ENCODE results near the gene SPINT3. TPM values are rescaled to one million over a fixed set of nuclear protein-coding genes. Genes with fewer than 3 reads are reported as not detected.

Gene SPINT3
- total RNA-seq, result not detected

- Histone ChIP-seq H3K27ac (no peak within 1 kb of the TSS), H3K36me3 (no peaks in the 10 kb centered on the region), H3K4me1 (peaks cover 0 to 19% (median 0%) of the 10 kb centered on the region in 3 donors), H3K4me3 (no peak within 1 kb of the TSS), H3K27me3 (peaks cover 0 to 54% (median 0%) of the 10 kb centered on the region in 4 donors), H3K9me3 (no peaks in the 10 kb centered on the region)
- TF ChIP-seq POLR2A (IDR thresholded peaks at IDR 0.05) (no peak), CTCF (IDR thresholded peaks at IDR 0.05) (no peak)
- no peak for DNase-seq
- 59 to 60% methylated on average over 3 to 4 of the region's 5 CpGs for WGBS, 2 donors
- intact Hi-C loops (cut with DNase I), result no loop called here
Observed at GRCh38 chr20:45515147-45515913, at the start of gene SPINT3. Gene SPINT3, minus strand, starts transcription at chr20:45515622. Its CDS starts 14 bp downstream, at chr20:45515608.

DNA sequence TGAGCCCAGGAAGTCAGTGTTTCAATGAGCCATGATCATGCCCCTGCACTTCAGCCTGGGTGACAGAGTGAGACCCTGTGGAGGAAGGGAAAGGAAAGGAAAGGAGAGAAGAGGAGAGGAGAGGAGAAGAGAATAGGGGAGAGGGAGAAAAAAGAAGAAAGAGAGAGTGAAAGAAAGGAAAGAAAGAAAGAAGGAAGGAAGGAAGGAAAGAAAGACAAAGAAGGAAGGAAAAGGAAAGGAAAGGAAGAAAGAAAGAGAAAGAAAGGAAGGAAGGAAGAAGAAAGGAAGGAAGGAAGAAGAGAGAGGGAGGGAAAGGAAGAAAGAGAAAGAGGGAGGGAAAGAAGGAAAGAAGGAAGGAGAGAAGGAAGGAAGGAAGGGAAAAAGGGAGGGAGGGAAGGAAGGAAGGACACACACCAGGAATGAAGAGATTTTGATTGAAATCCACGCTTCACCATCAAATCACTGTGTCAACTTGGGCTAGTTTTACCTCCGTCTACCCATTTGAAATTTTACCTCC lies 49.4 kb upstream of the SPINT3 start:
- Histone ChIP-seq H3K9me3 (no peaks in the 10 kb centered on the region), H3K27ac (no peak overlapping the region), H3K36me3 (no peaks in the 10 kb centered on the region), H3K4me3 (no peak overlapping the region), H3K27me3 (peaks cover 0 to 50% (median 0%) of the 10 kb centered on the region in 4 donors), H3K4me1 (no peaks in the 10 kb centered on the region)
- intact Hi-C loops (cut with DNase I), result no loop called here
- no peak for TF ChIP-seq CTCF (IDR thresholded peaks at IDR 0.05)
- WGBS, 2 donors, result 57 to 82% methylated on average over 2 of the region's 2 CpGs
- no peak for DNase-seq

DNA sequence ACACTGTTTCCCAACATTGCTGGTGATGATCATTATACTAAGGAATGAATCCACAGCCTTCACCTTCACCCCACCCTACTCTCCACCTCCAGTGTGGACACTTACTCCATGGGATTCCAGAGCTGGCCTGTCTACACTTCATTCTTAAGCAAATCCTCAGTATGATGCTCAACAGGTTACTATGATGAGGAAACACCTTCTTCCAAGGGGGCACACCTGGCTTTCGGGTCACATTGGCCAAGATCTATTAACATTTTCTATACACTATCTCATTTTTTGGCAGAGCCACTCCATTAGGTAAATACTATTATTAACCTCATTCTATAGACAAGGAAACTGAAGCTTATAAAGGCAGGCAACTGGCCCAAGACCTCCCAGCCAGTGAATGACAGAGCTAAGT lies 39.8 kb upstream of the SPINT3 start:
- TF ChIP-seq CTCF (IDR thresholded peaks at IDR 0.05) (no peak), POLR2A (IDR thresholded peaks at IDR 0.05) (no peak)
- intact Hi-C loops (cut with DNase I), result no loop called here
- Histone ChIP-seq H3K4me3 (no peak overlapping the region), H3K9me3 (peaks cover 0 to 4% (median 0%) of the 10 kb centered on the region in 3 donors), H3K36me3 (no peaks in the 10 kb centered on the region), H3K27me3 (peaks cover 0 to 77% (median 0%) of the 10 kb centered on the region in 4 donors), H3K4me1 (no peaks in the 10 kb centered on the region), H3K27ac (no peak overlapping the region)
- no peak for DNase-seq
- 50 to 67% methylated on average over 1 of the region's 1 CpG for WGBS, 2 donors

DNA sequence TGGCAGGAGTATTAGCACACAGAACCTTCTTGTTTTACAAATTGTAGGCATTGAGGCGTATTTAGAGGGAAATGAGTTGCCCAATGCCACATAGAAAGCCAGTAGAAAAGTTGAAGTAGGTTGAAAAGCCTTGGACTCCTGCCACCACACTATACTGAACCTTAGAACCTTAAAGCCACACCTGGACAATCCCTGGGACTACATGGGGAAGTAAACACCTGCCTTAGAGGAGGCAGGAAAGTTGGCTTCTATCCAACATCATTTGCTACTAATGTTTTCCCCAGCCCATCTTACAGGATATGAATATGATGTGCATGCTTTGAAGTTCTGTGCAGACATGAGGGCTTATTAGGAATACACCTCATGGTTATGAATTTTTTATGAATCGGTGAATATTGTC lies 37.0 kb upstream of the SPINT3 start:
- 75 to 80% methylated on average over 2 of the region's 2 CpGs for WGBS, 2 donors
- H3K27ac ChIP-seq, result no peak overlapping the region
- TF ChIP-seq POLR2A (IDR thresholded peaks at IDR 0.05) (no peak), CTCF (IDR thresholded peaks at IDR 0.05) (no peak)

DNA sequence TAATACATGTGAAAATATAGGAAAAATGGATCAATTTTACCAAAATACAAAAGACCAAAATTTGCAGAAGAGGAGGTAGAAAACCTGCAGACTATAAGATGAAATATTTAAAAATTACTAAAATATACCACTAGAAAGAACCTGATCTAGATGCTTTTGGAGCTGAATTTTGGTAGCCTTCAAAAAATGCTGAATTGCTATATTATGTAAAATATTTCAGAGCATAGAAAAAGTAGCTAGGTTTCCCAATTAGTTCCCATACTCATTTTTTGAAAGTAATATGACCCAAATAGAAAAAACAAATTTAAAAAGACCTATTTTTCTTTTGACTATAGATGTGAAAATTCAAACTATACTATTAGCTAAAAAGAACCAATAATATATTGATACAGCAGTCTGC lies 35.3 kb upstream of the SPINT3 start:
- H3K4me1 ChIP-seq, result no peaks in the 10 kb centered on the region
- TF ChIP-seq POLR2A (IDR thresholded peaks at IDR 0.05) (no peak), CTCF (IDR thresholded peaks at IDR 0.05) (no peak)
- H3K27ac ChIP-seq, result no peak overlapping the region
- peaks cover 0 to 4% (median 0%) of the 10 kb centered on the region in 3 donors for H3K9me3 ChIP-seq
- intact Hi-C loops (cut with DNase I), result no loop called here
- no peaks in the 10 kb centered on the region for H3K36me3 ChIP-seq
- peaks cover 0 to 88% (median 0%) of the 10 kb centered on the region in 4 donors for H3K27me3 ChIP-seq
- DNase-seq, result no peak
- no peak overlapping the region for H3K4me3 ChIP-seq

More for the DNA sequence above, 37.0 kb upstream of the SPINT3 start:
- no peaks in the 10 kb centered on the region for H3K36me3 ChIP-seq
- H3K9me3 ChIP-seq, result peaks cover 0 to 4% (median 0%) of the 10 kb centered on the region in 3 donors
- H3K4me1 ChIP-seq, result no peaks in the 10 kb centered on the region
- peaks cover 0 to 75% (median 0%) of the 10 kb centered on the region in 4 donors for H3K27me3 ChIP-seq
- intact Hi-C loops (cut with DNase I), result no loop called here
- H3K4me3 ChIP-seq, result no peak overlapping the region
- DNase-seq, result no peak
